Measurements from ENCODE around the gene SNX15.

Gene SNX15

DNA sequence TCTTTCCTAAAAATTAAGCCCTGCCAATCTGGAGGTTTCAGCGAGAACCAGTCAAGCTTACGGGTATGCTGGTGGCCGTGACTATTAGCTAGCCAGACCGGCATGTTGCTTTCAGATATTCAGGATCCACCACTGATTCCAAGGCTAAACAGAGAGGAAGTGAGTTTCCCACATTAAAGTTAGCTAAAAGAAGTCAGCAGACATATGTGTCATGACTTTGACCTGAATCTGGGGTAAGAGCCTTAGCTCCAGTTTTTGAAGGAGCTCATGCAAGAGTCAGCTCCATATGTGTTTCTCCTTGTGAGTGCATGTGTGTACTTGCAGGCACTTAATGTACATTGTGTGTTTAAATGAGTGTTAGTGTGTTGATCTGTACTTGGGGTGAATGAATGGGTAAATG, 58.2 kb downstream of the SNX15 start:
- DNase-seq, result no peak

DNA sequence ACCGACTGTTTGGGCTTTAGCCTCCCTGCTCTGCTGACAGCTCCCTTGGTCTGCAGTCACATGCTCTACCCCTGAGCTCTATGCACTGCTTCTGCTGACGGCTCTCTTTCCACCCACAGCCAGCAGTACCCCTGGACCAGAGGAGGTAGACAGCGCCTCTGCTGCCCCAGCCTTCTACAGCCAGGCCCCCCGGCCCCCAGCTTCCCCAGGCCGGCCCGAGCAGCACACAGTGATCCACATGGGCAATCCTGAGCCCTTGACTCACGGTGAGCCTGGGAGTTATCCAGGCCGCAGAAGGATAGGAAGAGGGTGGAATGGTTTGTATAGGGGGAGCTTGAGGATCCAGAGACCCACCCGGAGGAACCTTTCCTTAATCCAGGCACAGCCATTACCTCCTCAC, 59.6 kb downstream of the SNX15 start:
- no peak for DNase-seq

DNA sequence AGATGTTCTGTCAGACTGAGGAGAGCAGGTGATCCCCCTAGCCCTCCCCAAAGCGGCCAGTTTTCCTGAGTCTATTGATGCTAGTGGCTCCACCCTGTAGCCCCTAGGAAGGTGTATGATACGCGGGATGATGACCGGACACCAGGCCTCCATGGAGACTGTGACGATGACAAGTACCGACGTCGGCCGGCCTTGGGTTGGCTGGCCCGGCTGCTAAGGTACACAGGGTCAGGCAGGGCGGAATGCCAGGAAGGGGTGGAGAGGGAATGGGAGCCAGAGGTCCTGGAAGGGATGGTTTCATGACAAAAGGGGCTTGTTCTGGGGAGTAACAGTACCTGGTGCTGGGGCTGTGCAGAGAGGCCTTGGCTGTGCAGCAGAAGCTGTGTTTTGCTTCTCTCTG, 60.0 kb downstream of the SNX15 start:
- DNase-seq, result no peak

DNA sequence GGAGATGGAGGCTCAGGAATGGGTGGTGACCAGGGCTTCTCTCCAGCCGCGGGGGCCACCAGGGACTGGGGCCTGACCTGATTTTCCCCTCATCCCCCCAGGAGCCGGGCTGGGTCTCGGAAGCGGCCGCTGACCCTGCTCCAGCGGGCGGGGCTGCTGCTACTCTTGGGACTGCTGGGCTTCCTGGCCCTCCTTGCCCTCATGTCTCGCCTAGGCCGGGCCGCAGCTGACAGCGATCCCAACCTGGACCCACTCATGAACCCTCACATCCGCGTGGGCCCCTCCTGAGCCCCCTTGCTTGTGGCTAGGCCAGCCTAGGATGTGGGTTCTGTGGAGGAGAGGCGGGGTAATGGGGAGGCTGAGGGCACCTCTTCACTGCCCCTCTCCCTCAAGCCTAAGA, 60.6 kb downstream of the SNX15 start:
- DNase-seq, result no peak

DNA sequence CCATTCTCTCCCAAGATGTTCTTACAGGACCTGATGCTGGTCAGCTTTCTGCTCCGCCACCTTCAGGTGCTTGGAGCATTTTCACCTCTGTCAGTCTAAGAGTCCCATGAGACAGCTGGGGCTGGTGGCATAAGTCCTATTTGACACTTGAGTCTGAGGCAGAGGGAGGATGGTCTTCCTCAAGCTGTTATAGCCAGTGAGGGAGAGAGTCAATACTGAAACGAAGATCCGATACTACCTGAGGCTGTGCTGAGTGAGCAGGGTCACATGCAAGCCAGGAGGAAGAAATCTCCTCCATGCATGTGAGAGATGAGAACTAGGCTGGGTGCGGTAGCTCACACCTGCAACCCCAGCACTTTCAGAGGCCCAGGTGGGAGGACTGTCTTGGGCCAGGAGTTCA, 62.4 kb downstream of the SNX15 start:
- DNase-seq, result no peak

Data from stimulated activated naive CD4-positive, alpha-beta T cell (primary cell).